GM10266 (cell line): ENCODE results near the gene ANKRD11.

Experiments
- DNase-seq: peaks from one replicate; pipeline ENCODE4 v3.0.0; 2012; ENCODE audit errors: extremely low spot score
- TF ChIP-seq, protein P1 (sequence below): IDR thresholded peaks from 2 replicates; pipeline ENCODE4 v1.5.1; 2012; ENCODE audit warnings: mild to moderate bottlenecking, low read depth; ENCODE audit not compliant: control insufficient read depth, insufficient read depth; ENCODE audit errors: missing control alignments

ANKRD11 gene

DNA sequence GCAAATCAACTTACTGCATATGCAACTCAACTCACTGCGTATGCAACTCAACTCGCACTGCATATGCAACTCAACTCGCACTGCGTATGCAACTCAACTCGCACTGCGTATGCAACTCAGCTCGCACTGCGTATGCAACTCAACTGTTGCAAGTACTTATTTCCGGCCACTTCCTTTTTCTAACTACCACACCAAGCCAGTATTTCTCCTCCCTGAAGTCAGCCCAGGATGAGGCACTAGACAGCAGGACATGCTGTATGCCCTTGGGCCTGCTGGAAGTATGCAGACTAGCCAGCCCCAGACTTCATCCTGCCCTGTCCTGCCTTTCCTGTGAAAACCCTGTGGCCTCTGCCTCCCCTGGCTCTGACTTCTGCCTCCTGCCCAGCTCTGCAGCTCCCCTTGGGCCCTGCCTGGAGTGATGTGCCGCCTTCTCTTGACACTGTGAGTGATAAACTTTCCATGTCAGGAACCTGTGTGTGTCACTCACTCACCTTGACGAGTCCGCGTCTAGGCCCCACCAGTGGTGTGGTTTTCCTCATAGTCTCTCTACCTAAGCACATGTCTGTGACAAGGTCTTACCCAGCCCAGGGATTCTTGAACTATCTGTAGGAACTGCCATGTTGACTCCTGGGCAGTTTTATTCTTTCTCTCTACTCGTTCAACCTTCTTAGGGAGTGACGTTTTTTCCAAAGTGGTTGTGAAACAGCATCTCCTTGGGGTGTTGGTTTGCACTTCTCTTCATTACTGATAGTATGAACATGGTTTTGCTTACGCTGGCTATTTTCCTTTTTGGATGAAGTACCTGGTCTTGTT, 256.5 kb downstream of the ANKRD11 start:
- no peak for DNase-seq
- TF ChIP-seq, protein P1, sequence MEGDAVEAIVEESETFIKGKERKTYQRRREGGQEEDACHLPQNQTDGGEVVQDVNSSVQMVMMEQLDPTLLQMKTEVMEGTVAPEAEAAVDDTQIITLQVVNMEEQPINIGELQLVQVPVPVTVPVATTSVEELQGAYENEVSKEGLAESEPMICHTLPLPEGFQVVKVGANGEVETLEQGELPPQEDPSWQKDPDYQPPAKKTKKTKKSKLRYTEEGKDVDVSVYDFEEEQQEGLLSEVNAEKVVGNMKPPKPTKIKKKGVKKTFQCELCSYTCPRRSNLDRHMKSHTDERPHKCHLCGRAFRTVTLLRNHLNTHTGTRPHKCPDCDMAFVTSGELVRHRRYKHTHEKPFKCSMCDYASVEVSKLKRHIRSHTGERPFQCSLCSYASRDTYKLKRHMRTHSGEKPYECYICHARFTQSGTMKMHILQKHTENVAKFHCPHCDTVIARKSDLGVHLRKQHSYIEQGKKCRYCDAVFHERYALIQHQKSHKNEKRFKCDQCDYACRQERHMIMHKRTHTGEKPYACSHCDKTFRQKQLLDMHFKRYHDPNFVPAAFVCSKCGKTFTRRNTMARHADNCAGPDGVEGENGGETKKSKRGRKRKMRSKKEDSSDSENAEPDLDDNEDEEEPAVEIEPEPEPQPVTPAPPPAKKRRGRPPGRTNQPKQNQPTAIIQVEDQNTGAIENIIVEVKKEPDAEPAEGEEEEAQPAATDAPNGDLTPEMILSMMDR, result no peak

DNA sequence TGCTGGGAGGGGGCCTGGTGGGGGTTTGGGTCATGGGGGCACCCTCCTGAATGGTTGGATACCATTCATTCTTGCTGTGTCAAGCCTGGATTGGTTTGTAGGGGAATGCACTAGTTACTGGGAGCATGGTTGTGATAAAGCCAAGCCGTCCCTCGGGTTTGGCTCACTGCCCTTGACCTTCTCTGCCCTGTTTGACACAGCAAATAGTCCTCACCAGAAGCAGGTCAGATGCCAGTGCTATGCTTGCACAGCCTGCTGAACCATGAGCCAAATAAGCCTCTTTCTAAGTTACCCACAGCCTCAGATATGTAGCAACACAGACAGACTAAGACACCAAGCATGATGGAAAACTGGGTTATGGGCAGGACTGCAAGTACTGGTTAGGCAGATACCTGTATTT, 258.3 kb downstream of the ANKRD11 start:
- TF ChIP-seq, protein P1, result no peak
- DNase-seq, result no peak

DNA sequence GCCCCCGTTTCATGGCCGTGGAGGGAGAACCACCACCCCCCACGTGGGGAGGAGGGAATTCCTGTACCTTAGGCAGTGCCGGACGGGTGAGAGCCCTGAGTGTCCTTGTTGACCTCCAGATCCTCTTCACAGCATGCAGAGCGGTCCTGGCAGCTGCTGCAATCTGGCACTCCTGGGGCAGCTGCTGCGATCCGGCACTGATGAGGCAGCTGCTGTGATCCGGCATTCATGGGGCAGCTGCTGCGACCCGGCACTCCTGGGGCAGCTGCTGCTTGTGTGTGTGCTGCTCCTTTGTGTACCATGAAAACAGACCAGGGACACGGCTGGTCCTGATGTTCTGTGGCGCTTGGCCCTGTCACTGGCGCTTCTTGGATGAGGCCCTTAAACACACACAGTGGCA, 260.1 kb downstream of the ANKRD11 start:
- TF ChIP-seq, protein P1, result no peak
- DNase-seq, result no peak

DNA sequence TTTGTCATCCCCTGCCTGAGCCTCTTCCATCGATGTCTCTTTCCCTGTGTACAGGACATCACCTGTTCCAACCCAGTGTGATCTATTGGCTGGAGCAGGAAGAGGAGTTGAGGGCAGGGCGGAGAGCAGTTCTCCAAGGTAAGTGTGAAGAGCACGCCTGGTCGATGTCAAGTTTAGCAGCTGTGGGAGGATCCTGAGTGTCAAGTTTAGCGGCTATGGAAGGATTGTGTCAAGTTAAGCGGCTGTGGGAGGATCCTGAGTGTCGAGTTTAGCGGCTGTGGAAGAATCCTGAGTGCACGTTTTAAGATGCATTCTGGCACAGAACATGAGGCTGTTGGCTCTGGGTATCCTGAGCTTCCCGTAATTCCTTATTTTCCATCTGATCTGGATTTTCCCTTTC, 265.7 kb downstream of the ANKRD11 start:
- no peak for DNase-seq
- TF ChIP-seq, protein P1, result no peak

DNA sequence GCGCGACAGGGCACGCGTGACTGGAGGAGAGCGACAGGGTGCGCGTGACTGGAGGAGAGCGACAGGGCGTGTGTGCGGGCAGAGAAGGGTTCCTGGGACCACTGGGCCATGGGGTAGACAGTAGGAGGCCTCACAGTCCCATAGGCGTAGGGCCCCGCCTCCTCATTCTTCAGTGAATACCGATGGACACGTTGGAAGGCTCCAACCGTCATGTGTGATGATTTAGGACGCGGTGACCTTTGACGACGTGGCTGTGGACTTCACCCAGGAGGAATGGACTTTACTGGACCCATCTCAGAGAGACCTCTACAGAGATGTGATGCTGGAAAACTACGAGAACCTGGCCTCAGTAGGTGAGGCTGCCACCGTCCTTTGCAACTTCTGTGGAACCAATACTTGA, 267.4 kb downstream of the ANKRD11 start:
- TF ChIP-seq, protein P1, result no peak
- no peak for DNase-seq

DNA sequence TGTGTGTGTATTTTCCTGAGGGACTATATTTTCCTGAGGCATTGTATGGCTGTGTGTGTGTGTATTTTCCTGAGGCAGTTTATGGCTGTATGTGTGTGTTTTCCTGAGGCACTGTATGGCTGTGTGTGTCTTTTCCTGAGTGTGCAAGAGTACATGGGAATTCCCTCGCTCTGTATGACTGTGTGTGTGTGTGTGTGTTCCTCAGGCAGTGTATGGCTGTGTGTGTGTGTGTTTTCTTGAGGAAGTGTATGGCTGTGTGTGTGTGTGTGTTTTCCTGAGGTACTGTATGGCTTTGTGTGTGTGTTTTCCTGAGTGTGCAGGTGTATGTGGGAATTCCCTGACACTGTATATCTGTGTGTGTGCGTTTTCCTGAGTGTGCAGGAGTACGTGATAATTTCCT, 268.8 kb downstream of the ANKRD11 start:
- DNase-seq, result no peak
- TF ChIP-seq, protein P1, result no peak

DNA sequence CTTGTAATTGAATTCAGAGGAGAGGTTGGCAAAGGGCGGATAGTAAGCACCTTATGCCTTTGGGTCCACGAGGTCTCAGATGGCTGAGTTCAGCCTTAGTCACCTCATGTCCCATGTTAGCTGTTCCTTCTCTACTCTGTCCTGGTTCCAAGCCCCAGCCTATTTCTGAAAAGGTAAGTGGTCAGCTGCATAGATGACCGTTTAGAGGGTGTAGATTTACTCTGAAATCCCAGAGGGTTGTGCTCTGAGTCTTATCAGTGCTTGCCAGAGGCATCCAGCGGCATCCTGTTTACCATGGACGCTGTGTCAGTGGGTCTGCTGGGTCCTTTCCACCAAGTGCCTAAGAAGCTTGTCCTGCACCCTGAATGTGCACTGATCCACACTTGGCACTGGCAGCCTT, 271.0 kb downstream of the ANKRD11 start:
- no peak for DNase-seq

More for the DNA sequence above, 271.0 kb downstream of the ANKRD11 start:
- TF ChIP-seq, protein P1, result no peak
